ENCODE measurements around the gene DTX3L.

The DTX3L gene

GRCh38 chr3:122576174-122576940, 12.2 kb downstream of the DTX3L start:
- H3K4me3 ChIP-seq (ENCODE audit: low read length): no peak overlapping the region
- no peak for DNase-seq (ENCODE audit: low read depth)
- TF ChIP-seq CTCF (IDR thresholded peaks at IDR 0.05; ENCODE audit: insufficient read depth, low read depth, low read length, missing control alignments): no peak

DNA sequence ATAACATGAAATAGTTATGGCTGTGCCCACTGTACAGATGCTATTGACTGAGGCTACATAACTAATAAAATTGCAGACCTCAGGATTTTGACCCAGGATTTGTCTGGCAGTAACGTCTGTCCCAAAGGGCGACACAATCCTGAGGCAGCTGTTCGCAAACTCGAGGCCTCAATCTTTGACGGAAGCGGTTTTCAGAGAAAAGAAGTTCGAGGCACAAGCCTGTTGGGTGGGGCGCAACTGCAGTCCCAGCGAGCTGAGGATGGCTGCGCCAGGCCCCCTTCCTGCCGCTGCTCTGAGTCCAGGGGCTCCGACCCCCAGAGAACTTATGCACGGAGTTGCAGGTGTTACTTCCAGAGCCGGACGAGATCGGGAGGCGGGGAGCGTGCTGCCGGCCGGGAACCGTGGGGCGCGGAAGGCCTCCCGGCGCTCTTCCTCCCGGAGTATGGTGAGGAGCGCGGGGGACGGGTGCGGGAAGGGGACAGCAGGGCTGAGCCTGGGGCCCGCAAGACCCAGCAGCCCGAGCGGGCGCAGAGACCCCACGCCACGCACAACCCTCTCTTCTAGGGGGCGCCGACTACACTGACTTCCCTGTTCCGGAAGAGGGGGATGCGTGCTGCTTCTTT, 13.4 kb downstream of the DTX3L start, which contains the start of gene PARP15:
Gene PARP15, plus strand, starts transcription at position 242 of the 623 bp plus-strand sequence. Its CDS starts 18 bp downstream, at position 260.
- no peak for TF ChIP-seq CTCF (IDR thresholded peaks at IDR 0.05; ENCODE audit: insufficient read depth, low read depth, low read length, missing control alignments)
- peak within 1 kb of the TSS; percentile 31 for H3K4me3 ChIP-seq (ENCODE audit: low read length)
- DNase-seq (ENCODE audit: low read depth): no peak

DNA sequence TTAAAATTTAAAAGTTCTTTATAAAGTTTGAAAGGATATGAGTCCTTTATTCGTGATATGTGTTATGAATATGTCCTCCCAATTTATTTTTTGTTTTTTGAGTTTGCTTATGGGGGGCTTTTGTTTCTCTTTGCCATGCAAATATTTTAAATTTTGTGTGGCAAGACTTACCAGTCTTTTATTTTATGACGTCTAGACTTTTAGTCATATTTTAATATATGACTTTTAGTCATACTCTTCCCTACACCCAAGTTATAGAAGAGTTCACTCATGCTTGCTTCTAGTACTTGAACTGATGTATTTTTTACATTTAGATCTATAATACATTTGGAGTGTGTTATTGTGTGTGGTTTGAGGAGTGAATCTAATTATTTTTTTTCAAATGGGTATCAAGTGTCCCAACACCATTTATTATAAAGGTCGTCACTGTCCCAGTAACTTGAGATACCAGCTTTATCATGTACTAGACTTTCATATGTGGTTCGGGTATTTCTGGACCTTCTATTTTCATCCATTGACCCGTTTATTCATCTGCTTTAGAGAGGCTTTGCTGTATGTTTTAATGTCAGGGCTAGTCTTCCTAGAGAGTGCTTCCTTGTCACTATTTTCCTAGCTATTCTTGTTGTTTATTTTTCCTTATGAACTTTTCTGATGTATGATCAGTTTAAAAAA, 14.1 kb downstream of the DTX3L start:
- no peak for DNase-seq (ENCODE audit: low read depth)
- H3K4me3 ChIP-seq (ENCODE audit: low read length): no peak overlapping the region
- no peak for TF ChIP-seq CTCF (IDR thresholded peaks at IDR 0.05; ENCODE audit: insufficient read depth, low read depth, low read length, missing control alignments)

- DNase-seq (ENCODE audit: low read depth): no peak
- no peak overlapping the region for H3K4me3 ChIP-seq (ENCODE audit: low read length)
- TF ChIP-seq CTCF (IDR thresholded peaks at IDR 0.05; ENCODE audit: insufficient read depth, low read depth, low read length, missing control alignments): no peak
These were observed 16.3 kb downstream of the DTX3L start for GRCh38 chr3:122580470-122580869.

DNA sequence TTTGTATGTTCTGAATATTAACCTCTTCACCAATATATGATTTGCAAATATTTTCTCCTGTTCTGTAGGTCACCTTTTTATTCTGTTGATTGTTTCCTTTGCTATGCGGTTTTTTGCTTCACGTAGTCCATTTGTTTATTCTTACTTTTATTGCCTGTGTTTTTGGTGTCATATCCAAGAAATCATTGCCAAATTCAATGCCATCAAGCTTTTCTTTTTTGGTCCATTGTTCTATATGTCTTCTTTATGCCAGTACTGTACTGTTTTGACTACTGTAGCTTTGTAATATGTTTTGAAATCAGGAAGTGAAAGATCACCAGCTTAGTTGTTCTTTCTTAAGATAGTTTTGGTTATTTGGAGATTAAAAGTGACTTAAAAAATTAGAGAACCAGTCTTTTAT, 17.5 kb downstream of the DTX3L start:
- no peak for DNase-seq (ENCODE audit: low read depth)
- H3K4me3 ChIP-seq (ENCODE audit: low read length): no peak overlapping the region
- TF ChIP-seq CTCF (IDR thresholded peaks at IDR 0.05; ENCODE audit: insufficient read depth, low read depth, low read length, missing control alignments): no peak

- no peak for DNase-seq (ENCODE audit: low read depth)
- no peak for TF ChIP-seq CTCF (IDR thresholded peaks at IDR 0.05; ENCODE audit: insufficient read depth, low read depth, low read length, missing control alignments)
- no peak overlapping the region for H3K4me3 ChIP-seq (ENCODE audit: low read length)
These were observed 18.3 kb downstream of the DTX3L start for GRCh38 chr3:122582390-122582789.
